MCF 10A (cell line): Measurements from ENCODE around the gene CORIN. TPM values are rescaled to one million over a fixed set of nuclear protein-coding genes. Genes with fewer than 3 reads are reported as not detected.
"Not testable (repeated sequence)": the region's sequence is repeated elsewhere in the genome, so short reads cannot be mapped to it uniquely, and the experiment has no call there.

ENCODE experiments used
- BruUV-seq: library from RNA; stranded (reverse); fragments of 400-500 nt; replicated peaks from 2 replicates; lab custom pipeline; 2021; lab: Mats Ljungman, UMichigan
- CTCF ChIA-PET: fragments of 300-600 bp; sonication (Branson Sonifier 250); formaldehyde crosslinking; extraction: SDS; loops from one replicate; lab custom pipeline; 2021; ENCODE audit warnings: antibody characterized with exemption, inconsistent platforms; lab: Yijun Ruan, JAX
- POLR2A ChIA-PET: fragments of 300-600, 350-650 bp; sonication (Branson Sonifier 250); formaldehyde crosslinking; extraction: SDS; loops from one replicate; lab custom pipeline; 2020; ENCODE audit warnings: antibody characterized with exemption, inconsistent platforms; lab: Yijun Ruan, JAX
- DNase-seq: peaks from one replicate; pipeline ENCODE4 v3.0.0-alpha.2; 2018; ENCODE audit not compliant: unreplicated experiment
- H3K27ac Mint-ChIP-seq: one replicate; pipeline ENCODE4 v1.8.0; 2022; ENCODE audit warnings: mild to moderate bottlenecking, low read depth, mixed read lengths; ENCODE audit not compliant: unreplicated experiment
- H3K27me3 Mint-ChIP-seq: one replicate; pipeline ENCODE4 v1.8.0; 2022; ENCODE audit warnings: mixed read lengths; ENCODE audit not compliant: insufficient read depth, unreplicated experiment
- H3K36me3 Mint-ChIP-seq: one replicate; pipeline ENCODE4 v1.8.0; 2022; ENCODE audit warnings: mild to moderate bottlenecking, moderate library complexity, mixed read lengths; ENCODE audit not compliant: insufficient read depth, unreplicated experiment
- H3K4me1 Mint-ChIP-seq: one replicate; pipeline ENCODE4 v1.8.0; 2022; ENCODE audit warnings: mixed read lengths; ENCODE audit not compliant: insufficient read depth, unreplicated experiment
- H3K4me3 Mint-ChIP-seq: one replicate; pipeline ENCODE4 v1.8.0; 2022; ENCODE audit warnings: mild to moderate bottlenecking, moderate library complexity, mixed read lengths; ENCODE audit not compliant: unreplicated experiment
- H3K9me3 Mint-ChIP-seq: one replicate; pipeline ENCODE4 v1.8.0; 2022; ENCODE audit warnings: mixed read lengths; ENCODE audit not compliant: unreplicated experiment
- intact Hi-C: fragments of 100-400 bp; cut with micrococcal nuclease; formaldehyde crosslinking; loops from 2 replicates; pipeline ENCODE4 v1.14.1; 2022
- total RNA-seq: library from RNA; stranded (reverse); gene quantifications from 2 replicates; pipeline ENCODE4 v1.2.3, GENCODE V29; 2022
- TF ChIP-seq, protein P1 (sequence below): fragments of 200-600 bp; IDR thresholded peaks from one replicate; pipeline ENCODE4 v1.8.0; 2022; ENCODE audit warnings: antibody characterized with exemption, mild to moderate bottlenecking; ENCODE audit not compliant: unreplicated experiment

Gene CORIN
- total RNA-seq, 1 experiment from 2014 or later = 1.0 TPM

DNA sequence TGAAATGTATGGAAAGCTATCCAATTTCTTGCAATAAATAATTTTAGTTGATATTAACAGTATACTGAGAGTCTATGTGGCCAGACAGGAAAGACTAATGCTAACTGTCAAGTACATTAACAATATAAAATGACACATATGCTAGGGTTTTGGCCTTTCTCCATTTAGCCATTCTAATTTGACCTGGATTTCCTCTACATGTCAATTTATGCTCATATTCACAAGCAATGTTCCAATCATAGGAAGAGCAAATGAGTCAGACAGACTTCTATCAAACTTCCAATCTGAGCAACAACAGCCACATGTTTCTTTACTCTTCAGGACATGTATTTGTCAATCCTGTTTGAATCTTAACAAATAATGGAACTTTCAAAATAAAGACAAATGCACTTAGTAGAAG, 53.6 kb downstream of the CORIN start:
- Mint-ChIP-seq H3K9me3 (no peaks in the 10 kb centered on the region), H3K27ac (no peak overlapping the region), H3K27me3 (no peaks in the 10 kb centered on the region), H3K36me3 (no peaks in the 10 kb centered on the region), H3K4me3 (no peak overlapping the region), H3K4me1 (peaks cover 6% of the 10 kb centered on the region)
- intact Hi-C loops = no loop called here
- peak; percentile 48 for DNase-seq
- POLR2A ChIA-PET = no interaction called here
- BruUV-seq = no TSS peak
- TF ChIP-seq, protein P1, sequence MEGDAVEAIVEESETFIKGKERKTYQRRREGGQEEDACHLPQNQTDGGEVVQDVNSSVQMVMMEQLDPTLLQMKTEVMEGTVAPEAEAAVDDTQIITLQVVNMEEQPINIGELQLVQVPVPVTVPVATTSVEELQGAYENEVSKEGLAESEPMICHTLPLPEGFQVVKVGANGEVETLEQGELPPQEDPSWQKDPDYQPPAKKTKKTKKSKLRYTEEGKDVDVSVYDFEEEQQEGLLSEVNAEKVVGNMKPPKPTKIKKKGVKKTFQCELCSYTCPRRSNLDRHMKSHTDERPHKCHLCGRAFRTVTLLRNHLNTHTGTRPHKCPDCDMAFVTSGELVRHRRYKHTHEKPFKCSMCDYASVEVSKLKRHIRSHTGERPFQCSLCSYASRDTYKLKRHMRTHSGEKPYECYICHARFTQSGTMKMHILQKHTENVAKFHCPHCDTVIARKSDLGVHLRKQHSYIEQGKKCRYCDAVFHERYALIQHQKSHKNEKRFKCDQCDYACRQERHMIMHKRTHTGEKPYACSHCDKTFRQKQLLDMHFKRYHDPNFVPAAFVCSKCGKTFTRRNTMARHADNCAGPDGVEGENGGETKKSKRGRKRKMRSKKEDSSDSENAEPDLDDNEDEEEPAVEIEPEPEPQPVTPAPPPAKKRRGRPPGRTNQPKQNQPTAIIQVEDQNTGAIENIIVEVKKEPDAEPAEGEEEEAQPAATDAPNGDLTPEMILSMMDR = no peak
- CTCF ChIA-PET = no interaction called here

- Mint-ChIP-seq H3K4me3 (no peak overlapping the region), H3K9me3 (peaks cover 6% of the 10 kb centered on the region), H3K4me1 (no peaks in the 10 kb centered on the region), H3K36me3 (no peaks in the 10 kb centered on the region), H3K27ac (no peak overlapping the region), H3K27me3 (no peaks in the 10 kb centered on the region)
- CTCF ChIA-PET = interaction anchor here (2.7 kb wide), 1 partner anchor 60 kb away, joined by 7 read pairs; no protein-coding TSS in a partner anchor
- TF ChIP-seq, protein P1 = no peak
- intact Hi-C loops = no loop called here
- POLR2A ChIA-PET = no interaction called here
- no TSS peak for BruUV-seq
- DNase-seq = no peak
Measured at GRCh38 chr4:47776353-47776752, 61.5 kb downstream of the CORIN start.

DNA sequence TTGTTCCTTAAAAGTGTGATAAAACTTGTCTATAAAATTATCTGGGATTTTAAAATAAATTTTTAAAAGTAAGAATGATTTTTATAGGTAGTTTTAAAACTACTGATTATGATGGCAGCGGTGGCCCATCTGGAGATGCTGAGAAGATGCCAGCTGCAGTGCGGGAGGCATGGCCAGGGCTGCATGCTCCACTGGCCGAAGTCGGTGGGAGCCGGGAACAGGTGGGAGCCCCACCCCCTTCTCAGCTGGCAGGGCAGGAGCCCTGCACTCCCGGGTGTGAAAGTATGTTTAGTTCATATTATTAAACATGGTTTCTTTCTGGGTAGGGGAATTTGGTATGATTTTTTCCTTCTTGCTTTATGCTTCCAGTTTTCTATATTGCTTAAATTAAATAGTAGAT, 63.8 kb downstream of the CORIN start:
- TF ChIP-seq, protein P1 = no peak
- H3K4me3 Mint-ChIP-seq = no peak overlapping the region
- POLR2A ChIA-PET = interaction anchor here (0.7 kb wide), 1 partner anchor 1620 kb away, joined by 3 read pairs; no protein-coding TSS in a partner anchor

GRCh38 chr4:47771020-47771419, 66.8 kb downstream of the CORIN start:
- Mint-ChIP-seq H3K36me3 (no peaks in the 10 kb centered on the region), H3K27me3 (no peaks in the 10 kb centered on the region), H3K4me1 (no peaks in the 10 kb centered on the region), H3K27ac (no peak overlapping the region), H3K4me3 (no peak overlapping the region), H3K9me3 (peaks cover 16% of the 10 kb centered on the region)
- intact Hi-C loops = no loop called here
- TF ChIP-seq, protein P1 = no peak
- DNase-seq = no peak
- no TSS peak for BruUV-seq
- ChIA-PET CTCF (interaction anchor here (1.7 kb wide), 1 partner anchor 65 kb away, joined by 6 read pairs; no protein-coding TSS in a partner anchor), POLR2A (no interaction called here)

More for the DNA sequence above, 63.8 kb downstream of the CORIN start:
- intact Hi-C loops = no loop called here
- H3K27ac Mint-ChIP-seq = no peak overlapping the region
- no peak for DNase-seq
- H3K27me3 Mint-ChIP-seq = no peaks in the 10 kb centered on the region
- CTCF ChIA-PET = interaction anchor here (2.7 kb wide), 1 partner anchor 62 kb away, joined by 7 read pairs; no protein-coding TSS in a partner anchor
- BruUV-seq = no TSS peak
- no peaks in the 10 kb centered on the region for H3K36me3 Mint-ChIP-seq
- H3K4me1 Mint-ChIP-seq = no peaks in the 10 kb centered on the region
- peaks cover 6% of the 10 kb centered on the region for H3K9me3 Mint-ChIP-seq

DNA sequence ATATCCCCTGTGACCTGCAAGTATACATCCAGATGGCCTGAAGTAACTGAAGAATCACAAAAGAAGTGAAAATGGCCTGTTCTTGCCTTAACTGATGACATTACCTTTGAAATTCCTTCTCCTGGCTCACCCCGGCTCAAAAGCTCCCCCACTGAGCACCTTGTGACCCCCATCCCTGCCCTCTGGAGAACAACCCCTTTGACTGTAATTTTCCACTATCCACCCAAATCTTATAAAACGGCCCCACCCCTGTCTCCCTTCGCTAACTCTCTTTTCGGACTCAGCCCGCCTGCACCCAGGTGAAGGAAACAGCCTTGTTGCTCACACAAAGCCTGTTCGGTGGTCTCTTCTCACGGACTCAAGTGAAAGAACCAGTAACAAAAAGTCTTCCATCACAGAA, 69.9 kb downstream of the CORIN start:
- H3K27ac Mint-ChIP-seq, DNase-seq, intact Hi-C loops, BruUV-seq, H3K4me1 Mint-ChIP-seq, H3K4me3 Mint-ChIP-seq, POLR2A ChIA-PET, CTCF ChIA-PET, H3K36me3 Mint-ChIP-seq, H3K27me3 Mint-ChIP-seq: not testable (repeated sequence)
- H3K9me3 Mint-ChIP-seq = peaks cover 11% of the 10 kb centered on the region
